WTC11 (cell line): ENCODE measurements around the gene ELMOD1. TPM values are rescaled to one million over a fixed set of nuclear protein-coding genes. Genes with fewer than 3 reads are reported as not detected.

Source experiments
- ATAC-seq: fragments of 200-7000 bp; cut with Tn5 transposase; 2 replicates; pipeline ENCODE4 v1.10.0; 2021; ENCODE audit warnings: mild to moderate bottlenecking, moderate library complexity
- CTCF ChIA-PET: fragments of 300-600 bp; sonication (Branson Sonifier 250); formaldehyde crosslinking; loops from one replicate; lab custom pipeline; 2021; ENCODE audit warnings: antibody characterized with exemption; lab: Charles Lee
- POLR2A ChIA-PET: fragments of 350-600 bp; sonication (Branson Sonifier 250); formaldehyde crosslinking; loops from one replicate; lab custom pipeline; 2021; ENCODE audit warnings: antibody characterized with exemption; lab: Charles Lee
- DNase-seq: peaks from one replicate; pipeline ENCODE4 v3.0.0; 2021; ENCODE audit warnings: low spot score
- H3K27ac Mint-ChIP-seq: 2 replicates; pipeline ENCODE4 v1.8.0; 2021; ENCODE audit warnings: mixed read lengths
- H3K27me3 Mint-ChIP-seq: 2 replicates; pipeline ENCODE4 v1.8.0; 2021; ENCODE audit warnings: low read depth, mild to moderate bottlenecking, moderate library complexity, mixed read lengths
- H3K36me3 Mint-ChIP-seq: 2 replicates; pipeline ENCODE4 v1.8.0; 2021; ENCODE audit warnings: mixed read lengths
- H3K4me1 Mint-ChIP-seq: 2 replicates; pipeline ENCODE4 v1.8.0; 2022; ENCODE audit warnings: mixed read lengths
- H3K4me3 Mint-ChIP-seq: 2 replicates; pipeline ENCODE4 v1.8.0; 2021; ENCODE audit warnings: mild to moderate bottlenecking, moderate library complexity, mixed read lengths
- H3K9me3 Mint-ChIP-seq: 2 replicates; pipeline ENCODE4 v1.8.0; 2021; ENCODE audit warnings: mixed read lengths
- ATF1 ChIP-seq: sonication (generic); formaldehyde crosslinking; IDR thresholded peaks from 2 replicates; pipeline ENCODE4 v1.8.1; 2023; ENCODE audit warnings: mild to moderate bottlenecking, moderate library complexity, missing genetic modification reagents
- CREB1 ChIP-seq: sonication (generic); formaldehyde crosslinking; IDR thresholded peaks from 2 replicates; pipeline ENCODE4 v1.8.0; 2023; ENCODE audit warnings: mild to moderate bottlenecking, missing genetic modification reagents
- ELF4 ChIP-seq: sonication (generic); formaldehyde crosslinking; IDR thresholded peaks from 2 replicates; pipeline ENCODE4 v1.8.1; 2022; ENCODE audit warnings: low read depth, mild to moderate bottlenecking, moderate library complexity, missing genetic modification reagents
- GRHL2 ChIP-seq: fragments of 250-450 bp; sonication (Bioruptor Pico); IDR thresholded peaks from 2 replicates; pipeline ENCODE4 v1.8.0; 2022; ENCODE audit warnings: mild to moderate bottlenecking, moderate library complexity; ENCODE audit not compliant: insufficient replicate concordance, severe bottlenecking
- GTF2I ChIP-seq: fragments of 250-450 bp; sonication (Bioruptor Pico); conservative IDR thresholded peaks from 2 replicates; pipeline ENCODE4 v1.4.0; 2021; ENCODE audit warnings: mild to moderate bottlenecking
- SOX15 ChIP-seq: fragments of 250-450 bp; sonication (Bioruptor Pico); IDR thresholded peaks from 2 replicates; pipeline ENCODE4 v1.9.0; 2021; ENCODE audit warnings: mild to moderate bottlenecking
- TP53 ChIP-seq: sonication (generic); formaldehyde crosslinking; IDR thresholded peaks from 2 replicates; pipeline ENCODE4 v1.8.1; 2023; ENCODE audit warnings: mild to moderate bottlenecking, missing genetic modification reagents
- ZNF396 ChIP-seq: fragments of 250-450 bp; sonication (Bioruptor Pico); IDR thresholded peaks from 2 replicates; pipeline ENCODE4 v1.8.0; 2021; ENCODE audit warnings: mild to moderate bottlenecking, moderate library complexity, borderline replicate concordance
- ZNF423 ChIP-seq: fragments of 250-450 bp; sonication (Bioruptor Pico); IDR thresholded peaks from 2 replicates; pipeline ENCODE4 v2.1.2; 2022; ENCODE audit warnings: mild to moderate bottlenecking, moderate library complexity
- total RNA-seq: library from RNA; stranded (reverse); gene quantifications from 3 replicates; pipeline ENCODE4 v1.2.3, GENCODE V29; 2021
- TF ChIP-seq, protein P1 (sequence below): sonication (generic); formaldehyde crosslinking; IDR thresholded peaks from 2 replicates; pipeline ENCODE4 v1.8.0; 2022; ENCODE audit warnings: mild to moderate bottlenecking, missing genetic modification reagents
- TF ChIP-seq, protein P2 (sequence below): sonication (generic); formaldehyde crosslinking; IDR thresholded peaks from 2 replicates; pipeline ENCODE4 v1.8.0; 2023; ENCODE audit warnings: mild to moderate bottlenecking, missing genetic modification reagents
- TF ChIP-seq, protein P3 (sequence below): sonication (generic); formaldehyde crosslinking; IDR thresholded peaks from 2 replicates; pipeline ENCODE4 v1.8.0; 2022; ENCODE audit warnings: mild to moderate bottlenecking, missing genetic modification reagents
- TF ChIP-seq, protein P4 (sequence below): sonication (generic); formaldehyde crosslinking; IDR thresholded peaks from 2 replicates; pipeline ENCODE4 v1.8.1; 2022; ENCODE audit warnings: mild to moderate bottlenecking, moderate library complexity, missing genetic modification reagents
- TF ChIP-seq, protein P5 (sequence below): fragments of 250-450 bp; sonication (Bioruptor Pico); IDR thresholded peaks from 2 replicates; pipeline ENCODE4 v1.9.0; 2021; ENCODE audit warnings: moderate library complexity, mild to moderate bottlenecking, inconsistent platforms, borderline replicate concordance
- TF ChIP-seq, protein P6 (sequence below): sonication (generic); formaldehyde crosslinking; IDR thresholded peaks from 2 replicates; pipeline ENCODE4 v1.8.0; 2023; ENCODE audit warnings: missing genetic modification reagents
- TF ChIP-seq, protein P7 (sequence below): sonication (generic); formaldehyde crosslinking; IDR thresholded peaks from 2 replicates; pipeline ENCODE4 v1.8.1; 2023; ENCODE audit warnings: mild to moderate bottlenecking, missing genetic modification reagents, moderate library complexity
- TF ChIP-seq, protein P8 (sequence below): sonication (generic); formaldehyde crosslinking; IDR thresholded peaks from 2 replicates; pipeline ENCODE4 v1.8.0; 2022; ENCODE audit warnings: missing genetic modification reagents

Gene ELMOD1
- total RNA-seq, 1 experiment from 2014 or later, result 2.3 TPM

DNA sequence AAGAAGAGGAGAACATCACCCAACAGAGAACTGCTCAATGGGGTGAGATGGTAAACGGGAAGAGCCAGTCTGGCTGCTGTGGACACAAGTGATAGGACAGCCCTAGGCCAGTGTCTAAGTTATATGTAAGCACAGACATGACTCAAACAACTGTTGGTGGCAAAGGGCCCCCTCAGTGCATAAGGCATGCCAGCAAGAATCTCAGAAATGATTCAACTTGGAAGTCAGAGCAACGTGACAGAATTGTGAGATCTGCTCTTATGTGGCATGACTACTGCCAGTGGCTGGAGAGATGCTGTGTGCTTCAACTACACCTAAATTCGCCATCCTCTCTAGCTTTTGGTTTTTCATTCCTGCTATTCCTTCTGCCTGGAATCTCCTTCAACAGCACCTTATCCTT is 113.5 kb downstream of the ELMOD1 start (continued):
- TF ChIP-seq, protein P1, sequence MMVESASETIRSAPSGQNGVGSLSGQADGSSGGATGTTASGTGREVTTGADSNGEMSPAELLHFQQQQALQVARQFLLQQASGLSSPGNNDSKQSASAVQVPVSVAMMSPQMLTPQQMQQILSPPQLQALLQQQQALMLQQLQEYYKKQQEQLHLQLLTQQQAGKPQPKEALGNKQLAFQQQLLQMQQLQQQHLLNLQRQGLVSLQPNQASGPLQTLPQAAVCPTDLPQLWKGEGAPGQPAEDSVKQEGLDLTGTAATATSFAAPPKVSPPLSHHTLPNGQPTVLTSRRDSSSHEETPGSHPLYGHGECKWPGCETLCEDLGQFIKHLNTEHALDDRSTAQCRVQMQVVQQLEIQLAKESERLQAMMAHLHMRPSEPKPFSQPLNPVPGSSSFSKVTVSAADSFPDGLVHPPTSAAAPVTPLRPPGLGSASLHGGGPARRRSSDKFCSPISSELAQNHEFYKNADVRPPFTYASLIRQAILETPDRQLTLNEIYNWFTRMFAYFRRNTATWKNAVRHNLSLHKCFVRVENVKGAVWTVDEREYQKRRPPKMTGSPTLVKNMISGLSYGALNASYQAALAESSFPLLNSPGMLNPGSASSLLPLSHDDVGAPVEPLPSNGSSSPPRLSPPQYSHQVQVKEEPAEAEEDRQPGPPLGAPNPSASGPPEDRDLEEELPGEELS, result no peak

DNA sequence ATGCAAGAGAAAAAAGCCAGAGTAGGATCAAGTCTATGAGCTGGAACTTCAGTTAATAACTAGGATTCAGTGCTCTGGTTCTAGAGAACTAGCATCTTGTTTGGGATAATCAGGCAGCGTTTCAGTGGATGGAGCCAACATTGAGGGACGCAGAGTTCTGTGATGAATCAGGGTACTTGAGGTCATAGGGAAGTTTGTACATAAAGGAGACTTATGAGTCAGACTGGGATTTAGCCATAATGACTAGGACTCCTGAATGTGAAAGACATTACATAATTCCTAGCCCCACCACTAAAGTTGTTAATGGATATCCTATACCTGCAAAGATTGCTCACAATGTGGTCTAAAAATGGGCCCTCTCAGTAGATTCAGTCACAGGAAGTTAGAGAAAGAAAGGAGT is 114.1 kb downstream of the ELMOD1 start:
- no peaks in the 10 kb centered on the region for H3K9me3 Mint-ChIP-seq
- no peak for ATAC-seq
- no peaks in the 10 kb centered on the region for H3K36me3 Mint-ChIP-seq
- H3K27me3 Mint-ChIP-seq, result peaks cover 29% of the 10 kb centered on the region
- no peak for DNase-seq
- H3K4me3 Mint-ChIP-seq, result no peak overlapping the region
- POLR2A ChIA-PET, result no interaction called here
- H3K4me1 Mint-ChIP-seq, result peaks cover 29% of the 10 kb centered on the region
- TF ChIP-seq GRHL2 (no peak), CREB1 (CRISPR knock-in tag) (no peak), GTF2I (CRISPR knock-in tag) (no peak), ZNF423 (no peak), ATF1 (CRISPR knock-in tag) (no peak)
- TF ChIP-seq, protein P2, sequence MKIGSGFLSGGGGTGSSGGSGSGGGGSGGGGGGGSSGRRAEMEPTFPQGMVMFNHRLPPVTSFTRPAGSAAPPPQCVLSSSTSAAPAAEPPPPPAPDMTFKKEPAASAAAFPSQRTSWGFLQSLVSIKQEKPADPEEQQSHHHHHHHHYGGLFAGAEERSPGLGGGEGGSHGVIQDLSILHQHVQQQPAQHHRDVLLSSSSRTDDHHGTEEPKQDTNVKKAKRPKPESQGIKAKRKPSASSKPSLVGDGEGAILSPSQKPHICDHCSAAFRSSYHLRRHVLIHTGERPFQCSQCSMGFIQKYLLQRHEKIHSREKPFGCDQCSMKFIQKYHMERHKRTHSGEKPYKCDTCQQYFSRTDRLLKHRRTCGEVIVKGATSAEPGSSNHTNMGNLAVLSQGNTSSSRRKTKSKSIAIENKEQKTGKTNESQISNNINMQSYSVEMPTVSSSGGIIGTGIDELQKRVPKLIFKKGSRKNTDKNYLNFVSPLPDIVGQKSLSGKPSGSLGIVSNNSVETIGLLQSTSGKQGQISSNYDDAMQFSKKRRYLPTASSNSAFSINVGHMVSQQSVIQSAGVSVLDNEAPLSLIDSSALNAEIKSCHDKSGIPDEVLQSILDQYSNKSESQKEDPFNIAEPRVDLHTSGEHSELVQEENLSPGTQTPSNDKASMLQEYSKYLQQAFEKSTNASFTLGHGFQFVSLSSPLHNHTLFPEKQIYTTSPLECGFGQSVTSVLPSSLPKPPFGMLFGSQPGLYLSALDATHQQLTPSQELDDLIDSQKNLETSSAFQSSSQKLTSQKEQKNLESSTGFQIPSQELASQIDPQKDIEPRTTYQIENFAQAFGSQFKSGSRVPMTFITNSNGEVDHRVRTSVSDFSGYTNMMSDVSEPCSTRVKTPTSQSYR (CRISPR knock-in tag), result no peak
- TF ChIP-seq, protein P3, sequence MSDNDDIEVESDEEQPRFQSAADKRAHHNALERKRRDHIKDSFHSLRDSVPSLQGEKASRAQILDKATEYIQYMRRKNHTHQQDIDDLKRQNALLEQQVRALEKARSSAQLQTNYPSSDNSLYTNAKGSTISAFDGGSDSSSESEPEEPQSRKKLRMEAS (CRISPR knock-in tag), result no peak
- CTCF ChIA-PET, result no interaction called here
- H3K27ac Mint-ChIP-seq, result no peak overlapping the region

DNA sequence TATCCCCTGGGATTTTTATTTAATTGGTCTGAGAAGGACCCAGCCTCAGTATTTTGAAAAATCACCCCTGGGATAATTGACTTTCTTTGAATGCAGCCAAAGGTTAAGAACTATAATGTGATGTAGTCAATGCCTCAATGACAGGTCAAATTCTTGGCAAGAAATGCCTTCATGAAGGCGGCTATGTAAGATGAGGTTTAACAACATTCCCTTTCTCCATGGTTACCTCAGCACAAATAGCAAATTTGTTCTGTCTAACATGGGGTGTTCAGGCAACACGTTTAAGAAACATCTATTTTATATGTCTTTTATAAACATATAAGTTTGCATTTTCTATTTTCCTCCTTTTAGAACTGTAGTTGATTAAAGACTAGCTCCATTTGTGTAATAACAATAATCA is 115.6 kb downstream of the ELMOD1 start:
- Mint-ChIP-seq H3K4me3 (no peak overlapping the region), H3K27ac (no peak overlapping the region), H3K9me3 (no peaks in the 10 kb centered on the region), H3K27me3 (peaks cover 40% of the 10 kb centered on the region), H3K4me1 (peaks cover 18% of the 10 kb centered on the region), H3K36me3 (no peaks in the 10 kb centered on the region)
- TF ChIP-seq TP53 (CRISPR knock-in tag) (no peak), ATF1 (CRISPR knock-in tag) (no peak), ZNF396 (no peak), SOX15 (no peak), ELF4 (no peak)
- TF ChIP-seq, protein P4, sequence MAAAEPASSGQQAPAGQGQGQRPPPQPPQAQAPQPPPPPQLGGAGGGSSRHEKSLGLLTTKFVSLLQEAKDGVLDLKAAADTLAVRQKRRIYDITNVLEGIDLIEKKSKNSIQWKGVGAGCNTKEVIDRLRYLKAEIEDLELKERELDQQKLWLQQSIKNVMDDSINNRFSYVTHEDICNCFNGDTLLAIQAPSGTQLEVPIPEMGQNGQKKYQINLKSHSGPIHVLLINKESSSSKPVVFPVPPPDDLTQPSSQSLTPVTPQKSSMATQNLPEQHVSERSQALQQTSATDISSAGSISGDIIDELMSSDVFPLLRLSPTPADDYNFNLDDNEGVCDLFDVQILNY (CRISPR knock-in tag), result no peak
- TF ChIP-seq, protein P5, sequence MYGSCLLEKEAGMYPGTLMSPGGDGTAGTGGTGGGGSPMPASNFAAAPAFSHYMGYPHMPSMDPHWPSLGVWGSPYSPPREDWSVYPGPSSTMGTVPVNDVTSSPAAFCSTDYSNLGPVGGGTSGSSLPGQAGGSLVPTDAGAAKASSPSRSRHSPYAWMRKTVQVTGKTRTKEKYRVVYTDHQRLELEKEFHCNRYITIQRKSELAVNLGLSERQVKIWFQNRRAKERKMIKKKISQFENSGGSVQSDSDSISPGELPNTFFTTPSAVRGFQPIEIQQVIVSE (CRISPR knock-in tag), result no peak
- TF ChIP-seq, protein P6, sequence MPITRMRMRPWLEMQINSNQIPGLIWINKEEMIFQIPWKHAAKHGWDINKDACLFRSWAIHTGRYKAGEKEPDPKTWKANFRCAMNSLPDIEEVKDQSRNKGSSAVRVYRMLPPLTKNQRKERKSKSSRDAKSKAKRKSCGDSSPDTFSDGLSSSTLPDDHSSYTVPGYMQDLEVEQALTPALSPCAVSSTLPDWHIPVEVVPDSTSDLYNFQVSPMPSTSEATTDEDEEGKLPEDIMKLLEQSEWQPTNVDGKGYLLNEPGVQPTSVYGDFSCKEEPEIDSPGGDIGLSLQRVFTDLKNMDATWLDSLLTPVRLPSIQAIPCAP (CRISPR knock-in tag), result no peak
- TF ChIP-seq, protein P7, sequence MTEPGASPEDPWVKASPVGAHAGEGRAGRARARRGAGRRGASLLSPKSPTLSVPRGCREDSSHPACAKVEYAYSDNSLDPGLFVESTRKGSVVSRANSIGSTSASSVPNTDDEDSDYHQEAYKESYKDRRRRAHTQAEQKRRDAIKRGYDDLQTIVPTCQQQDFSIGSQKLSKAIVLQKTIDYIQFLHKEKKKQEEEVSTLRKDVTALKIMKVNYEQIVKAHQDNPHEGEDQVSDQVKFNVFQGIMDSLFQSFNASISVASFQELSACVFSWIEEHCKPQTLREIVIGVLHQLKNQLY (CRISPR knock-in tag), result no peak
- TF ChIP-seq, protein P8, sequence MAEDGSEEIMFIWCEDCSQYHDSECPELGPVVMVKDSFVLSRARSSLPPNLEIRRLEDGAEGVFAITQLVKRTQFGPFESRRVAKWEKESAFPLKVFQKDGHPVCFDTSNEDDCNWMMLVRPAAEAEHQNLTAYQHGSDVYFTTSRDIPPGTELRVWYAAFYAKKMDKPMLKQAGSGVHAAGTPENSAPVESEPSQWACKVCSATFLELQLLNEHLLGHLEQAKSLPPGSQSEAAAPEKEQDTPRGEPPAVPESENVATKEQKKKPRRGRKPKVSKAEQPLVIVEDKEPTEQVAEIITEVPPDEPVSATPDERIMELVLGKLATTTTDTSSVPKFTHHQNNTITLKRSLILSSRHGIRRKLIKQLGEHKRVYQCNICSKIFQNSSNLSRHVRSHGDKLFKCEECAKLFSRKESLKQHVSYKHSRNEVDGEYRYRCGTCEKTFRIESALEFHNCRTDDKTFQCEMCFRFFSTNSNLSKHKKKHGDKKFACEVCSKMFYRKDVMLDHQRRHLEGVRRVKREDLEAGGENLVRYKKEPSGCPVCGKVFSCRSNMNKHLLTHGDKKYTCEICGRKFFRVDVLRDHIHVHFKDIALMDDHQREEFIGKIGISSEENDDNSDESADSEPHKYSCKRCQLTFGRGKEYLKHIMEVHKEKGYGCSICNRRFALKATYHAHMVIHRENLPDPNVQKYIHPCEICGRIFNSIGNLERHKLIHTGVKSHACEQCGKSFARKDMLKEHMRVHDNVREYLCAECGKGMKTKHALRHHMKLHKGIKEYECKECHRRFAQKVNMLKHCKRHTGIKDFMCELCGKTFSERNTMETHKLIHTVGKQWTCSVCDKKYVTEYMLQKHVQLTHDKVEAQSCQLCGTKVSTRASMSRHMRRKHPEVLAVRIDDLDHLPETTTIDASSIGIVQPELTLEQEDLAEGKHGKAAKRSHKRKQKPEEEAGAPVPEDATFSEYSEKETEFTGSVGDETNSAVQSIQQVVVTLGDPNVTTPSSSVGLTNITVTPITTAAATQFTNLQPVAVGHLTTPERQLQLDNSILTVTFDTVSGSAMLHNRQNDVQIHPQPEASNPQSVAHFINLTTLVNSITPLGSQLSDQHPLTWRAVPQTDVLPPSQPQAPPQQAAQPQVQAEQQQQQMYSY (CRISPR knock-in tag), result no peak
- ATAC-seq, result no peak
- DNase-seq, result no peak
- POLR2A ChIA-PET, result no interaction called here
- CTCF ChIA-PET, result no interaction called here
